HepG2 (cell line): ENCODE measurements around the gene TMEM130. TPM values are rescaled to one million over a fixed set of nuclear protein-coding genes. Genes with fewer than 3 reads are reported as not detected.
A peak's percentile ranks its signal among the peaks of the same experiment; 100 is the strongest.

Experiments
- BORCS8-MEF2B ChIP-seq: sonication (generic); formaldehyde crosslinking; IDR thresholded peaks from 2 replicates; pipeline ENCODE4 v1.8.0; 2022; ENCODE audit warnings: mild to moderate bottlenecking, missing genetic modification reagents
- CAMTA2 ChIP-seq: sonication (generic); formaldehyde crosslinking; IDR thresholded peaks from 2 replicates; pipeline ENCODE4 v1.4.0; 2020; ENCODE audit warnings: mild to moderate bottlenecking, missing genetic modification reagents, borderline replicate concordance
- MIXL1 ChIP-seq: IDR thresholded peaks from 2 replicates; pipeline ENCODE4 v1.6.1; 2016
- NKX3-1 ChIP-seq: sonication (generic); formaldehyde crosslinking; IDR thresholded peaks from 2 replicates; pipeline ENCODE4 v1.5.0; 2020; ENCODE audit warnings: missing genetic modification reagents
- POLR2A ChIP-seq, 2 experiments: IDR thresholded peaks; 2 replicates each; pipeline ENCODE4 v1.6.1; 2011; ENCODE audit warnings: low read depth in 2 of 2, low read length in 2 of 2, mild to moderate bottlenecking in 1 of 2, moderate library complexity in 1 of 2; ENCODE audit not compliant: insufficient read depth in 1 of 2
- RAD21 ChIP-seq: fragments of 450-650 bp; formaldehyde crosslinking; IDR thresholded peaks from 2 replicates; pipeline ENCODE4 v1.5.0; 2020; ENCODE audit warnings: mild to moderate bottlenecking
- SNAPC4 ChIP-seq: sonication (generic); formaldehyde crosslinking; IDR thresholded peaks from 2 replicates; pipeline ENCODE4 v1.4.0; 2020; ENCODE audit warnings: mild to moderate bottlenecking, missing genetic modification reagents
- SP1 ChIP-seq, 2 experiments: fragments of 450-650 bp in 1 of 2; sonication (generic) in 1 of 2; formaldehyde crosslinking in 1 of 2; IDR thresholded peaks; 2 replicates each; pipeline versions ENCODE4 v1.4.0 to v1.6.1; 2016 to 2020; ENCODE audit warnings: missing genetic modification reagents in 1 of 2
- SUZ12 ChIP-seq: fragments of 150-350 bp; IDR thresholded peaks from 2 replicates; pipeline ENCODE4 v1.6.1; 2014; ENCODE audit warnings: low read depth, low read length
- ZFP90 ChIP-seq: sonication (generic); formaldehyde crosslinking; IDR thresholded peaks from 2 replicates; pipeline ENCODE4 v1.8.0; 2022; ENCODE audit warnings: missing genetic modification reagents, mild to moderate bottlenecking, inconsistent platforms, borderline replicate concordance
- ZNF160 ChIP-seq: sonication (generic); formaldehyde crosslinking; IDR thresholded peaks from 2 replicates; pipeline ENCODE4 v1.8.0; 2022; ENCODE audit warnings: mild to moderate bottlenecking, inconsistent platforms, missing genetic modification reagents
- ZNF180 ChIP-seq: sonication (generic); formaldehyde crosslinking; IDR thresholded peaks from 2 replicates; pipeline ENCODE4 v1.4.0; 2020; ENCODE audit warnings: low read depth, missing genetic modification reagents, borderline replicate concordance
- ZNF256 ChIP-seq: sonication (generic); formaldehyde crosslinking; conservative IDR thresholded peaks from 2 replicates; pipeline ENCODE4 v1.4.0; 2020; ENCODE audit warnings: missing genetic modification reagents
- ZNF33B ChIP-seq: sonication (generic); formaldehyde crosslinking; IDR thresholded peaks from 2 replicates; pipeline ENCODE4 v1.5.1; 2020; ENCODE audit warnings: mild to moderate bottlenecking, missing genetic modification reagents
- ZNF567 ChIP-seq: sonication (generic); formaldehyde crosslinking; IDR thresholded peaks from 2 replicates; pipeline ENCODE4 v1.8.1; 2023; ENCODE audit warnings: mild to moderate bottlenecking, missing genetic modification reagents, borderline replicate concordance
- ZNF883 ChIP-seq: sonication (generic); formaldehyde crosslinking; IDR thresholded peaks from 2 replicates; pipeline ENCODE4 v1.5.1; 2020; ENCODE audit warnings: mild to moderate bottlenecking, missing genetic modification reagents; ENCODE audit errors: not compliant biosample characterization
- ZSCAN20 ChIP-seq: sonication (generic); formaldehyde crosslinking; IDR thresholded peaks from 2 replicates; pipeline ENCODE4 v1.4.0; 2020; ENCODE audit warnings: missing genetic modification reagents, mild to moderate bottlenecking, borderline replicate concordance
- ZSCAN9 ChIP-seq: IDR thresholded peaks from 2 replicates; pipeline ENCODE4 v1.6.1; 2016; ENCODE audit warnings: borderline replicate concordance
- polyA plus RNA-seq, 8 experiments: library from polyadenylated mRNA; depleted of rRNA in 3 of 8; stranded (reverse) in 7 of 8; unstranded in 1 of 8; fragments of >200 nt; fragmentation: Illumina TruSeq in 4 of 8; extraction: Trizol in 4 of 8; gene quantifications; 2 replicates each; pipeline versions ENCODE4 v1.2.1 to v1.2.3, GENCODE V29; 2011 to 2016; ENCODE audit warnings: low read depth in 4 of 8, missing spikeins in 1 of 8, mixed read lengths in 1 of 8; ENCODE audit not compliant: insufficient read depth in 1 of 8
- total RNA-seq, 5 experiments: library from RNA; depleted of rRNA; stranded (reverse); fragments of >200 nt; fragmentation: Illumina TruSeq; extraction: Trizol; gene quantifications; 2 replicates each; pipeline ENCODE4 v1.2.3, GENCODE V29; 2016; ENCODE audit warnings: low read depth in 1 of 5
- TF ChIP-seq, protein P1 (sequence below): sonication (generic); formaldehyde crosslinking; IDR thresholded peaks from 2 replicates; pipeline ENCODE4 v1.5.0; 2020; ENCODE audit warnings: missing genetic modification reagents, mild to moderate bottlenecking, borderline replicate concordance
- TF ChIP-seq, protein P2 (sequence below): sonication (generic); formaldehyde crosslinking; IDR thresholded peaks from 2 replicates; pipeline ENCODE4 v1.4.0; 2020; ENCODE audit warnings: missing genetic modification reagents, mild to moderate bottlenecking, borderline replicate concordance

Gene TMEM130
- total and polyA plus RNA-seq, 2 of the 13 experiments (the other 11 are each of a cell fraction or from before 2014, with no cell fraction given), result not detected

DNA sequence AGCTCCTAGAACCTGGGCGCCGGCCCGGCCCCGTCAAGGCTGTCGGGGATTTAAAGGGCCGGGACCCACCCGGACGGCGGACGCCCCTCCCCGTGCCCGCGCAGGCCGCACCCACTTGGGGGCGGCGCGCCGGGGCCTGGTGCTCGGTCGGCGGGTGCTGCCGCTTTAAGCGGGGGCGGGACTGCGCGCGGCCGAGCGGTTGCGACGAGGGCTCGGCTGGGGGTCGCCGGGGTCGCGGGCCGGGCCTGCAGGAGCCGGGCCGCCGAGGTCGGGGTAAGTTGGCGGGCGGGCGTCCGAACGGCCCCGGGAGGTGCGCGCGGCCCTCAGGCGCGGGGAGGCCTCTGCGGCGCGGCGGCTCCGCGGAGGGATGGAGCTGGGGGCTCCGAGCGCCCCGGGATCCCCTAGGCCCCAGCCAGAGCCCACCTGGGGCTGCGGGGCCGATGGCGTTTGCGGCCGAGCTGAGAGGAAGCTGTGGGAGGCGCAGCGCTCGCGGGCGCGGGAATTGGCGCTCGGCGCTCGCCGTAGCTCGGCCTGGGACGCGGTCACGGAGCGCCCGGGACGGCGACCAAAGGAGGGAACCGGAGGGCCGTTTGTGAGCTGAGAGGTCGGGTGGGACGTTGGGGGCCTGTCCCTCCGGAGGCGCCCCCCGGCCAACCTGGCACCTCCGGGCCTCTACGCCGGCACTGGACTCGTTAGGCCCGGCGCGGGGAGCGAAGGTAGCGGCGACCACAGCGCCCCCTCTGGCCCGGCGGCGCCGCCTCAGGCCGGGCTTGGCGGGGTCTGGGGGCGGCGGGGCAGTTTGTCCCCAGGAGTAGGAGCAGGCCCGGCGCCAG, 8.8 kb upstream of the TMEM130 start, which contains the start of gene TRRAP (continued):
- TF ChIP-seq, protein P1, sequence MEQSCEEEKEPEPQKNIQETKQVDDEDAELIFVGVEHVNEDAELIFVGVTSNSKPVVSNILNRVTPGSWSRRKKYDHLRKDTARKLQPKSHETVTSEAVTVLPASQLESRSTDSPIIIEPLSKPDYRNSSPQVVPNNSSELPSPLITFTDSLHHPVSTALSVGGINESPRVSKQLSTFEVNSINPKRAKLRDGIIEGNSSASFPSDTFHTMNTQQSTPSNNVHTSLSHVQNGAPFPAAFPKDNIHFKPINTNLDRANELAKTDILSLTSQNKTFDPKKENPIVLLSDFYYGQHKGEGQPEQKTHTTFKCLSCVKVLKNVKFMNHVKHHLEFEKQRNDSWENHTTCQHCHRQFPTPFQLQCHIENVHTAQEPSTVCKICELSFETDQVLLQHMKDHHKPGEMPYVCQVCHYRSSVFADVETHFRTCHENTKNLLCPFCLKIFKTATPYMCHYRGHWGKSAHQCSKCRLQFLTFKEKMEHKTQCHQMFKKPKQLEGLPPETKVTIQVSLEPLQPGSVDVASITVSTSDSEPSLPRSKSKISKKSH (CRISPR knock-in tag), result 0 out of 2 replicates have a peak, but pooled peaks have one; percentile 51
- TF ChIP-seq MIXL1 (CRISPR knock-in tag), result no peak
- TF ChIP-seq SP1 (IDR thresholded peaks at IDR 0.05), result no peak
- TF ChIP-seq SP1 (CRISPR knock-in tag; IDR thresholded peaks at IDR 0.05), result peak; percentile 46; the same call in 1 of the 2 replicates
- peak; percentile 36 for TF ChIP-seq ZNF883 (CRISPR knock-in tag)
- peak; percentile 70; the same call in 1 of the 2 replicates for TF ChIP-seq ZNF256
- no peak for TF ChIP-seq ZNF180 (CRISPR knock-in tag)
- peak; percentile 57; the same call in 1 of the 2 replicates for TF ChIP-seq ZNF160
- peak; percentile 81; the same call in 1 of the 2 replicates for TF ChIP-seq ZNF567 (CRISPR knock-in tag)
- no peak for TF ChIP-seq SNAPC4
- no peak for TF ChIP-seq ZNF33B (CRISPR knock-in tag)
- peak; percentile 58 to 69 for TF ChIP-seq POLR2A (IDR thresholded peaks at IDR 0.05; ENCODE audit: insufficient read depth in 1 of 2, low read depth in 2 of 2, low read length in 2 of 2)
- TF ChIP-seq RAD21 (CRISPR knock-in tag), result 0 out of 2 replicates have a peak, but pooled peaks have one; percentile 38
- peak; percentile 57 for TF ChIP-seq BORCS8-MEF2B (CRISPR knock-in tag)
- 0 out of 2 replicates have a peak, but pooled peaks have one; percentile 22 for TF ChIP-seq ZSCAN9 (CRISPR knock-in tag)
- 0 out of 2 replicates have a peak, but pooled peaks have one; percentile 24 for TF ChIP-seq ZSCAN20 (CRISPR knock-in tag)
- TF ChIP-seq NKX3-1 (CRISPR knock-in tag), result peak; percentile 71; the same call in 1 of the 2 replicates
- TF ChIP-seq CAMTA2 (CRISPR knock-in tag), result no peak
- TF ChIP-seq, protein P2, sequence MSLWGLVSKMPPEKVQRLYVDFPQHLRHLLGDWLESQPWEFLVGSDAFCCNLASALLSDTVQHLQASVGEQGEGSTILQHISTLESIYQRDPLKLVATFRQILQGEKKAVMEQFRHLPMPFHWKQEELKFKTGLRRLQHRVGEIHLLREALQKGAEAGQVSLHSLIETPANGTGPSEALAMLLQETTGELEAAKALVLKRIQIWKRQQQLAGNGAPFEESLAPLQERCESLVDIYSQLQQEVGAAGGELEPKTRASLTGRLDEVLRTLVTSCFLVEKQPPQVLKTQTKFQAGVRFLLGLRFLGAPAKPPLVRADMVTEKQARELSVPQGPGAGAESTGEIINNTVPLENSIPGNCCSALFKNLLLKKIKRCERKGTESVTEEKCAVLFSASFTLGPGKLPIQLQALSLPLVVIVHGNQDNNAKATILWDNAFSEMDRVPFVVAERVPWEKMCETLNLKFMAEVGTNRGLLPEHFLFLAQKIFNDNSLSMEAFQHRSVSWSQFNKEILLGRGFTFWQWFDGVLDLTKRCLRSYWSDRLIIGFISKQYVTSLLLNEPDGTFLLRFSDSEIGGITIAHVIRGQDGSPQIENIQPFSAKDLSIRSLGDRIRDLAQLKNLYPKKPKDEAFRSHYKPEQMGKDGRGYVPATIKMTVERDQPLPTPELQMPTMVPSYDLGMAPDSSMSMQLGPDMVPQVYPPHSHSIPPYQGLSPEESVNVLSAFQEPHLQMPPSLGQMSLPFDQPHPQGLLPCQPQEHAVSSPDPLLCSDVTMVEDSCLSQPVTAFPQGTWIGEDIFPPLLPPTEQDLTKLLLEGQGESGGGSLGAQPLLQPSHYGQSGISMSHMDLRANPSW (CRISPR knock-in tag), result no peak
- peak; percentile 87; the same call in 1 of the 2 replicates for TF ChIP-seq ZFP90 (CRISPR knock-in tag)
- no peak for TF ChIP-seq SUZ12
